AG20443 (cell line): ENCODE data around the gene KIF11.

Experiments used
- DNase-seq: peaks from one replicate; pipeline ENCODE4 v3.0.0; 2012; ENCODE audit warnings: low spot score, mixed read lengths

Gene KIF11

GRCh38 chr10:92681306-92681834 lies 88.4 kb downstream of the KIF11 start:
- no peak for DNase-seq

- no peak for DNase-seq
Measured at GRCh38 chr10:92688573-92688926, 95.6 kb downstream of the KIF11 start.

GRCh38 chr10:92688927-92689662 lies 96.2 kb downstream of the KIF11 start:
- DNase-seq: peak; percentile 40

GRCh38 chr10:92689663-92690210 lies 96.8 kb downstream of the KIF11 start, which contains the start of gene HHEX:
HHEX (plus strand) TSS chr10:92689955; CDS start chr10:92689987, 32 bp downstream.
- DNase-seq: peak; percentile 80

- DNase-seq: peak; percentile 55
Measured at GRCh38 chr10:92690211-92690914, 97.4 kb downstream of the KIF11 start.

- DNase-seq: no peak
Measured at GRCh38 chr10:92690915-92691590, 98.1 kb downstream of the KIF11 start.

- no peak for DNase-seq
Measured at GRCh38 chr10:92691591-92692079, 98.7 kb downstream of the KIF11 start.

- DNase-seq: no peak
Measured at GRCh38 chr10:92692080-92692671, 99.2 kb downstream of the KIF11 start.

GRCh38 chr10:92692697-92693533 lies 100.0 kb downstream of the KIF11 start:
- DNase-seq: no peak

- DNase-seq: no peak
Measured at GRCh38 chr10:92693534-92693893, 100.6 kb downstream of the KIF11 start.

- DNase-seq: peak; percentile 84
Measured at GRCh38 chr10:92695679-92696605, 103.0 kb downstream of the KIF11 start.

GRCh38 chr10:92696606-92697383 lies 103.9 kb downstream of the KIF11 start:
- DNase-seq: no peak

- no peak for DNase-seq
Measured at GRCh38 chr10:92697663-92698511, 105.0 kb downstream of the KIF11 start.

- no peak for DNase-seq
Measured at GRCh38 chr10:92699193-92699517, 106.2 kb downstream of the KIF11 start.

- DNase-seq: peak; percentile 55
Measured at GRCh38 chr10:92699518-92700381, 106.8 kb downstream of the KIF11 start.

GRCh38 chr10:92702301-92702916 lies 109.5 kb downstream of the KIF11 start:
- no peak for DNase-seq
